ENCODE measurements around the gene SCUBE3.

Gene SCUBE3

DNA sequence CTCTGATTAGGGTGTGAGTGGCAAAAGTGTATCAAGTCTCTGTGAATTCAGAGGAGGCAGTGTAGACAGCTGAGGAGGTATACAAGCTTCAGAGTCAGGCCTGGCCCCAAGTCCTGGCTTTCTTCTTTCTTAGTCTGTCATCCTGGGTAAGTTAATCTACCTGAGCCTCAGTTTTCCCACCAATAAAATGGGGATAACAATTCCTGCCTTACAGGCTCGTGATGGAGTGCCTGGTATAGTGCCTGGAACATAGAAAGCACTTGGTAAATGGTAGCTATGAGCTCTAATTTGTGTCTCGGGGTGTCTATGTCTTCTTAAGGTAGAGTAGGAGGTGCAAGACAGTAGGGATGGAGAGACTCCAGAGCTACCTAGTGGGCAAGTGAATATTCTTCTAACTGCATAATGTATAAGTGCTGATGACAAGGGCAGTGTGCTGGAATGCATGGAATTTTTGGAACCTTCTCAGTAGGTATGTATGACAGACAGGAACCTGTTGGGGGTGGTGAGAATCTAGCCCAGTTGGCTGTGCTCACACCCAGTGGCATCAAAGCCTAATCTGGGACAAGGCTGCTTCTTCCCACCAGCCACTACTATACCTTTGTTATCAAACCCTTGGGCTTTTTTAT lies 4.0 kb upstream of the SCUBE3 start:
- Histone ChIP-seq H3K36me3 (ENCODE audit: insufficient read depth, low read length) (no peaks in the 10 kb centered on the region), H3K9me3 (ENCODE audit: control insufficient read depth, insufficient read depth, low read length) (no peaks in the 10 kb centered on the region), H3K4me1 (ENCODE audit: insufficient read depth, low read length) (no peaks in the 10 kb centered on the region), H3K9ac (ENCODE audit: low read depth, low read length) (no peak overlapping the region)

DNA sequence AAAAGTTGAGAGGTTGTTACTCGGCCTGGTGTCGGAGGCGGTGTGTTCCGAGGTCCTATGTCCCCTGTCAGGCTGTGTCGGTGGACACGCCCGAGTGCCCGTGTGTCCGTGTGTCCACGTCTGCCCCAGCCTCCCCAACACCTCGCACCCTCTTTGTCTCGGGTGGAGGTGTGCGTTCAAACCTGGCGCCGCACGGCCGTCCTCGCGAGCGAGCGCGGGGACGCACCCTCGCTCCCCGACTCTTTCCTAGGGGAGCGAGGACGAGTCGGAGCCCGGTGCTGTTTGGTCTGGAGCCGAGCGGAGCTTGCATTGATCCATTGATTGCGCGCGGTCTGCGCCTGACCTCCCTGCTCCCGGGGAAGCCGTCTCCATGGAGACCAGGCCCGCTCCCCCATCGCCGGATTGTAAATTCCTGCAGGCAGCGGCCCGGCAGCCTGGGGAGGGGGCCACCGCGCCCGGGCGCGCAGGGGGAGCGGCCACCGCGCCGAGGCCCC lies 411 bp upstream of the SCUBE3 start:
- H3K9me3 ChIP-seq (ENCODE audit: control insufficient read depth, insufficient read depth, low read length): no peaks in the 10 kb centered on the region
- H3K36me3 ChIP-seq (ENCODE audit: insufficient read depth, low read length): no peaks in the 10 kb centered on the region
- peak overlapping the region; percentile 70; the same call in 1 of the 2 replicates for H3K9ac ChIP-seq (ENCODE audit: low read depth, low read length)
- H3K4me1 ChIP-seq (ENCODE audit: insufficient read depth, low read length): peaks cover 29% of the 10 kb centered on the region

DNA sequence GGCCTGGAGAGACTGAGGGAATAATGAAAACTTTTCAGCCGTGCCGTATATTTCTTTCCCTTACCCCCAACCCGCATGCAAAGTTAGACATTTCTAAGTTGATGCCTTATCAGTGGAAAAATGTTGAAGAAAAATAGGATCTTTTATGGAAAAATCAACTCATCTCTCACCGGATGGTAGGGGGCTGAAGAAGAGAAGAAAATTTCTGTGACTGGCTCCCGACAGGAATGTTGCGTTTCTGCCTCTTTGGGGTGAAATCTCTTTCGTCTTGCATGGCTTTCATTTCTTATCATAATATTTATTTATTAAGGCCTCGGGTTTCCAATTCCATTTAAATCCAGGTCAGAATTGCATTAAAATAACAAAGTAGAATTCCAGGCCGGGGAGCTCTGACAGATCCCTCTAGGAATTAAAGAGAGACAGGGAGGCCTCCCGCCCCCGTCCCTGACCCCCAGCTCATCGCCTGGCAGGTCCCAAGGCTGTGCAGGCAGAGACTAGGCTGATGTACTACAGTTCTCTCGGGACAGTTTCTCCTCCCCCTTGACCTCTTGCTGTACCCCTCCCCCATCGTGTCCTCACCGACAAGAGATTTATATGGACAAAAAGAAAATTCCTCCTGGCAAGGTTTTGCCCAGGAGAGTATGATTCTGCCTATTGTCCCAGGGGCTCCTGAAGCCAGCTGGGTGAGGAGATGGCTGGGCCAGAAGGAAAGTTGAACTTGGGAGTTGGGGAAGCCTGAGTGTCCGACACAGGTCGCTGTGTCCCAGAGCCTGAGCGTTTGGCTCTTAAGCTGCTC lies 1.3 kb downstream of the SCUBE3 start:
- Histone ChIP-seq H3K9ac (ENCODE audit: low read depth, low read length) (peak overlapping the region; percentile 70; the same call in 1 of the 2 replicates), H3K9me3 (ENCODE audit: control insufficient read depth, insufficient read depth, low read length) (no peaks in the 10 kb centered on the region), H3K36me3 (ENCODE audit: insufficient read depth, low read length) (no peaks in the 10 kb centered on the region), H3K4me1 (ENCODE audit: insufficient read depth, low read length) (peaks cover 39% of the 10 kb centered on the region)

DNA sequence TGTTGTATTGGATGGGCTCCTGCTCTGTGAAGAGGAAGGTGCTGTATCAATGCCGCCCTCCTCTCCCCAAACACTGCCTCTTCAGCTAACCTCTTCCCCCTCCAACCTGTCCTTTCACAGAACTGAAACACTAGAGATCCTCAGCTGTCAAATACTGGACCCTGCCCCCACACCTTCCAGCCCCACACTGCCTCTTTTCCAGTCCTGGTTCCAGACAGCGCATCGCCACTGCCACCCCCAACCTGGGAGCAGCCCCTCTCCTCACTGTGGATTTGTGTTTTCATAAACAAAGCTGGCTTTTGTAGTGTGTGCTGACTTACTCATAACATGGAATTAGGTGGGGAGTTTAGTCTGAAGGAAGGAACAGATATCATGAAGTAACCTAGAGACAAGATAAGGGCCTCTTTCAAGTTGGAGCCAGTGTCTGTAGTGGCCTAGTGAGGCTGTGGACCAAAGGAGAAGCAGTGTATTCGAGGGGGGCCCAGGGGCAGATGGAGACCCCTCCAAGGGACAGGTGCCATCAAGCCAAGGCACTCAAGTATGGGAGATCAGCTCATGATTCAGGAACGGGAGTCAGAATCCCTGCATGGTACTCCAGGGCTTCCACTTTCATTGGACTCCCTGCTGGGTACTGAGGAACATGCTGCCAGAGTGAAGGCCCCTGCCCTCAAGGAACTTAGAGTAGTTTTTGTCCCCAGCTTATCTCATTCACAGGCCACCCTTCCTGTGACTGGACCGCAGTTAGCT lies 2.1 kb downstream of the SCUBE3 start:
- Histone ChIP-seq H3K36me3 (ENCODE audit: insufficient read depth, low read length) (no peaks in the 10 kb centered on the region), H3K9me3 (ENCODE audit: control insufficient read depth, insufficient read depth, low read length) (no peaks in the 10 kb centered on the region), H3K9ac (ENCODE audit: low read depth, low read length) (no peak overlapping the region), H3K4me1 (ENCODE audit: insufficient read depth, low read length) (peaks cover 39% of the 10 kb centered on the region)

DNA sequence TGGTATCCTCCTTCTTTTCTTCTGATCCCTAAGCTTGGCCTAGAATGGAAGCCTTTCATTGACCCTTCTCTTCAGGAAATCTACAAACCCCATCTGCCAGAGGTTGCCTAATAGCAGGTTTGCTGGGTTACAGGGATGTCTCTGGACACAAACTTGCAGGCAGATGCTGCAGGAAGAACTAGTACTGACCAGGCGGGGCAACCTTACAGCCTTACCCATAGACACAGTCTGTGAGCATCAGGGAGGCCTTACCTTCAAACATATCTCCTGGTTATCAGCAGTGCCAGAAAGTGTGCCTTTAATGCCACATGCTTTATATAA lies 2.6 kb downstream of the SCUBE3 start:
- Histone ChIP-seq H3K9ac (ENCODE audit: low read depth, low read length) (no peak overlapping the region), H3K4me1 (ENCODE audit: insufficient read depth, low read length) (peaks cover 39% of the 10 kb centered on the region), H3K36me3 (ENCODE audit: insufficient read depth, low read length) (no peaks in the 10 kb centered on the region), H3K9me3 (ENCODE audit: control insufficient read depth, insufficient read depth, low read length) (no peaks in the 10 kb centered on the region)

DNA sequence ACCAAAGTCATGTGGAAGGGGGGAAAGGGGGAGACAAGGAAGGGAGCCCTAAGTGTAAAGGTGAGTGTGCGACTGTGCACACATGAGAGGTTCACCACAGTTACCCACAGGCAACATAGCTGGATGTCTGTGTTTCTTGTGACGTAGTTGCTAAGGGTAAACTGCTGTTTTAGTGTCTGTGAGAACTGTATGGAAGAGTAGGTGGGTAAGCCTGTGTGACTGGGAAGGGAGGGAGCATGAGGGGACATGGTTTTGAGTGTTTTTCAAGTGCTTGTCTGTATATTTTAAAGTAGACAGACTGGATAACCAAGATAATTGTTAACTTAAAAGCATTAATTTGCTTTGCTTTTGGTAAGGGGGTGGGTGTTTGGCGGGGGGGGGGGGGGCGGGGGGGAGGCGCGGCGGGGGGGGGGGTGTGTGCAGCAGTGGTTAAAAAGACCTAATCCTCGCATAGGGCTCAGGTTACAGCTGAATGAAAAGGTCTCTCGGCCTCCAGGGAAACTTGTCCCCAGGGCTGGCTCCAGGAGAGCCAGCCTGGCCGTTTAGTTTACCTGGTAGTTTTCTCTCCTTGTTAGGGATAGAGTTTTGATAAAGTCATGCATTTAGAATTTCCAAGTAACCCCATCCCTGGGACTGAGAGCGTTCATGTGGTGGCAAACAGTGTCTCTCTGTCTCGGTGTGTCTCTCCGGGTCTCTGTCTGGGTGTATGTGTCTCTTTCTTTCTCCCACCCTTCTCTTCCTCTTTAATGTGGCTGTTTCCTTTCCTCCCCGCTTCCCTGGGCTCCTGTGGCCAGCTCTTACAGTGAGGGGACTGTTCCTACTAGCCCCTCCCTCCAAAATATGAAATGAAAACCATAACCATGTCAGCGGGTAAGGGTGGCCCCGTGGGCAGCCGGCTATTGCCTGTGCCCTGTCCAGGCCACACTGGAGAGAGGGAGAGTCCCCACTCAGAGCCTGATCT lies 3.4 kb downstream of the SCUBE3 start:
- no peak overlapping the region; the same call in 1 of the 2 replicates for H3K9ac ChIP-seq (ENCODE audit: low read depth, low read length)
- peaks cover 39% of the 10 kb centered on the region for H3K4me1 ChIP-seq (ENCODE audit: insufficient read depth, low read length)
- no peaks in the 10 kb centered on the region for H3K9me3 ChIP-seq (ENCODE audit: control insufficient read depth, insufficient read depth, low read length)
- no peaks in the 10 kb centered on the region for H3K36me3 ChIP-seq (ENCODE audit: insufficient read depth, low read length)

DNA sequence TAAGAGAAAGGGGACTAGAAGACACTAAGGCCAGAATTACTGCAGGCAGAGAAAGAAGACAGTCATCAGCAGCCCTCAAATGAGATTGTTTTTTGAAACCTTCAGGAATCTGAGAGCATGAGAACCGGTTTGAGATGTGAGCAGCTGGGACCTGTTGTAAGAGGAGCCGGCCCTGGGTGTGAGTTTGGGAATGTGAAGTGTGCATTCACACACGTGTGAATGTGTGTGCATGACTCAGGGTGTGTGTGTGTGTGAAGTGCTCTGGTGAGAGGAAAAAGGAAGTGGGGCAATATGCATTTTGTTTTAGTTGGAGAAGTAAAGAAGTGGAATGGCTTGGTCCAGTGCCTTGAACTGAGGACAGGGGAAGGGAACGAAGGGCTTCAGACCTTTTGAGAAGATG lies 4.3 kb downstream of the SCUBE3 start:
- Histone ChIP-seq H3K9ac (ENCODE audit: low read depth, low read length) (no peak overlapping the region), H3K9me3 (ENCODE audit: control insufficient read depth, insufficient read depth, low read length) (no peaks in the 10 kb centered on the region), H3K4me1 (ENCODE audit: insufficient read depth, low read length) (peaks cover 39% of the 10 kb centered on the region), H3K36me3 (ENCODE audit: insufficient read depth, low read length) (no peaks in the 10 kb centered on the region)

DNA sequence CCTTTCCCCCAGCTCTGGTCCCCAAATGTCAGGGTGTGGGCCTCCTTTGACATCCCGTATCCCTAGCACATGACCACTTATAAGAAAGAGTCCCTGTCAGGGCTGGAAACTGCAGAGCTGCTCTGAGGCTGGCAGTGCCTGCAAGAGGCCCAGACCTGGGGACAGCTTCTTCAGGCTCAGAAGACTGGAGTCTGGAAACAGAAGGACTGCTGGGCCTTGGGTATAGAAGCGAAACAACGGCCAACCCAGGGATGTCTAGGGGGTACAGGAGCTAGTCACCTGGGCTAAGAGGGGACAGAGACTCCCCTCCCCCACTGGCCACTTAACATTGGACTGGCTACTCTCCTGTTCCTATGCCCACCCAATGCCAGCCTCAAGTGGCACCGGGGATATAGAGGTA lies 4.7 kb downstream of the SCUBE3 start:
- H3K9me3 ChIP-seq (ENCODE audit: control insufficient read depth, insufficient read depth, low read length): no peaks in the 10 kb centered on the region
- H3K9ac ChIP-seq (ENCODE audit: low read depth, low read length): no peak overlapping the region
- no peaks in the 10 kb centered on the region for H3K36me3 ChIP-seq (ENCODE audit: insufficient read depth, low read length)
- peaks cover 39% of the 10 kb centered on the region for H3K4me1 ChIP-seq (ENCODE audit: insufficient read depth, low read length)

DNA sequence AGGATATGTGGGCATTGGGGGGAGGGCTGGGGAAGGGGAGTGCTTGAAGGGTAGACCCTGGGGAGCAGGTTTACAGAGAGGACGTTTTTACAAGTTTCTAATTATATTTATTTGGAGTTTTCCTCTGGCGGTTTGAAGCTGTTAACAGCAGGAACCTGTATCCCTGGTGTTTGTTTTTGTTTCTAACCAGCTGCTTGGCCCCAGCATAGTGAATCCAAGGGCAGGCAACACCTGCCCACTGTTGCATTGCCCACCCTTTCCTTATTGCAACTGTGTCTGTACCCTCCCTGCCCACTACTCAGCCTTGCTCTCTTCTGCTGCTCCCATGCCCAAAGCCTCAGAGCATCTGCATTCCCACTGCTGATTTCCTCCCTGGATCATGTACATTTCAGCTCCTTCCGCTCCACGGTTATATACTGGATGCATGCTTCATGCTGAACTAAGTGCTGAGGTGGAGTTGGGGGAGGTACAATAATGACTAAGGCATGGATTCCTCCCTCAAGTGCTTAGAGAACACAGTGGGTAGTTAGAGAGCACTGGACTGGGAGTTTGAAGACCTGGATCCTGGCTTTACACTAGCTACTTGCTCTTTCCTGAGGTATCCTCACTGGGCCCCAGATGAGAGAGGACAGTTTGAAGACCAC lies 6.0 kb downstream of the SCUBE3 start:
- Histone ChIP-seq H3K9me3 (ENCODE audit: control insufficient read depth, insufficient read depth, low read length) (no peaks in the 10 kb centered on the region), H3K4me1 (ENCODE audit: insufficient read depth, low read length) (peaks cover 39% of the 10 kb centered on the region), H3K36me3 (ENCODE audit: insufficient read depth, low read length) (no peaks in the 10 kb centered on the region), H3K9ac (ENCODE audit: low read depth, low read length) (no peak overlapping the region)

DNA sequence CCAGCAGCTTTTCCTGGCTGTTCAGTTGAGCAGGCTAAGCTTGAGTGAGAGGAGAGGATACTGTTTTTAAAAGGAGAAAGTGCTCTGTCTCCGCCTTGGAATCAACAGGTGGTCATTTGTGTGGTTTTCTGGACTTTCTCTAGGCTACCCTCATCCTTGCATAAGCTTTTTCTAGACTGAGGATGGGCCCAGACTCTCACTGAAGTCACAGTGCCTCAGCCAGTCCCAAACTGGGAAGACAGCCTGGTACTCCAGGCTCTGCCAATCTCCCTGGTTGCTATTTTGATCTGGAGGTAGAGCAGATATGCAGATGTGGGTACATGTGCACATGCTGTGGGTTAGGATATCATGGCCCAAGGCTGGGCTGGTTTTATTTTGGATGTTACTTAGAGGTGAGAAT lies 7.0 kb downstream of the SCUBE3 start:
- Histone ChIP-seq H3K9me3 (ENCODE audit: control insufficient read depth, insufficient read depth, low read length) (no peaks in the 10 kb centered on the region), H3K36me3 (ENCODE audit: insufficient read depth, low read length) (no peaks in the 10 kb centered on the region), H3K9ac (ENCODE audit: low read depth, low read length) (no peak overlapping the region), H3K4me1 (ENCODE audit: insufficient read depth, low read length) (peaks cover 33% of the 10 kb centered on the region)

DNA sequence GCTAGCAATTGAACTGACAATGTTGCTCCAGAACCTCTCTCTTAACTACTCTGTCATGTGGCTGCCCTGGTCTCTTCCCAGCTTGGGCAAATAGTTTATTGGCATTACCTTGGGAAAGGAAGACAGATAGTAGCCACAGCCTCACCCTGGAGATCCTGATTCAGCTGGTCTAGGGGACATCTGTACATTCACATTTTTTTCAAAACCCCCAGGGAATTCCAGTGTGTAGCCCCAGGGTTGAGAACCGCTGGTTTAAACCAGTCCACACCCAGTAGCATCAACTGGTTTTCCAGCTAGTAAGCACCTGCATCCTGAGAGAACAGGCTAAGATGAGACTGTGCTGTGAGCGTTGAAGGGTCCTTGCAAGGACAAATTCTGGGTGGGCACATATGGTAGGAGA lies 9.6 kb downstream of the SCUBE3 start:
- H3K36me3 ChIP-seq (ENCODE audit: insufficient read depth, low read length): no peaks in the 10 kb centered on the region
- no peak overlapping the region for H3K9ac ChIP-seq (ENCODE audit: low read depth, low read length)
- no peaks in the 10 kb centered on the region for H3K9me3 ChIP-seq (ENCODE audit: control insufficient read depth, insufficient read depth, low read length)
- peaks cover 10% of the 10 kb centered on the region for H3K4me1 ChIP-seq (ENCODE audit: insufficient read depth, low read length)

DNA sequence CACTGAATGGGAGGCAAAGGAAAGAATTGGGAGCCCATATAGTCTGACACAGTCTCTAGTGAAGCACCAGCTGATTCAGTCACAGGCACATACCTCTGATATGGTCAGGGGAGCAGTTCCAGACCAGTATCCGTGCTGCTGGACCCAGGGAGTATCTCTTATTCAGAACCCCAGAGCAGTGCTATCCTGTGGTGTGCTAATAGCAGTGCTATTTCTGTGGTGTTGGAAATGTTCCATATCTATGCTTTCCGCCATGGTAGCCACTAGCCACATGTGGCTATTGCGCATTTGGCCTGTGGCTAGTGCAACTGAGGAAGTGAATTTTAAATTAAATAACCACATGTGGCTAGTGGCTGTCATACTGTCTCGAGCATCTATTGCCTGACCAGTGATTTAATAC lies 11.0 kb downstream of the SCUBE3 start:
- Histone ChIP-seq H3K4me1 (ENCODE audit: insufficient read depth, low read length) (peaks cover 3% of the 10 kb centered on the region; the same call in 1 of the 2 replicates), H3K36me3 (ENCODE audit: insufficient read depth, low read length) (no peaks in the 10 kb centered on the region), H3K9ac (ENCODE audit: low read depth, low read length) (no peak overlapping the region), H3K9me3 (ENCODE audit: control insufficient read depth, insufficient read depth, low read length) (no peaks in the 10 kb centered on the region)

DNA sequence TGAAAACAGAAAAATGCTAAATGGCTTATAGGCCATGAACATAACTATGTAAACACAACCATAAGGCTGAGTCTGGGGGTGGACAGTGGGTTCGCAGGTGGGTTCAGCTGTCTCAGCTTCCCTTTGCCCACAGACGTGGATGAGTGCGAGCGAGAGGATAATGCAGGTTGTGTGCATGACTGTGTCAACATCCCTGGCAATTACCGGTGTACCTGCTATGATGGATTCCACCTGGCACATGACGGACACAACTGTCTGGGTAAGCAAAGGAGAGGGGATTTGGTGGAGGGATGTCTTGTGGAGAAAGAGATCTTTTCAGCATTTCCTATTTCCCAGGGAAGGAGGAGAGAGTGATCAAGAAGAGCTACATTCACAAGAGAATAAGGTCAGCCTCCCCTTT lies 14.7 kb downstream of the SCUBE3 start:
- no peaks in the 10 kb centered on the region for H3K4me1 ChIP-seq (ENCODE audit: insufficient read depth, low read length)
- no peaks in the 10 kb centered on the region for H3K36me3 ChIP-seq (ENCODE audit: insufficient read depth, low read length)
- H3K9me3 ChIP-seq (ENCODE audit: control insufficient read depth, insufficient read depth, low read length): no peaks in the 10 kb centered on the region
- no peak overlapping the region for H3K9ac ChIP-seq (ENCODE audit: low read depth, low read length)

All from ES-I3 (cell line).